Heart right ventricle (tissue), 16 donors: ENCODE results near the gene NAT14. TPM values are rescaled to one million over a fixed set of nuclear protein-coding genes. Genes with fewer than 3 reads are reported as not detected.

Experiments
- ATAC-seq, 8 donors: fragments of 200-7000 bp; cut with Tn5 transposase; one replicate each; pipeline ENCODE4 v1.9.1; 2020; ENCODE audit warnings: mild to moderate bottlenecking in 8 of 8, moderate library complexity in 8 of 8, moderate number of reproducible peaks in 1 of 8
- DNase-seq, 2 donors: peaks; one replicate each; pipeline ENCODE4 v3.0.0-alpha.2; 2020
- H3K27ac ChIP-seq, 10 donors: fragments of 200-600 bp; sonication (generic) in 2 of 10; one replicate each; pipeline versions ENCODE4 v1.5.0 to v1.8.0; 2020 to 2022; ENCODE audit warnings: mild to moderate bottlenecking in 3 of 10
- H3K27me3 ChIP-seq, 7 donors: fragments of 200-600 bp; one replicate each; pipeline ENCODE4 v1.8.0; 2021 to 2022; ENCODE audit warnings: mild to moderate bottlenecking in 2 of 7
- H3K36me3 ChIP-seq, 9 donors: fragments of 200-600 bp; sonication (generic) in 1 of 9; one replicate each; pipeline versions ENCODE4 v1.5.0 to v1.8.0; 2020 to 2022; ENCODE audit warnings: mild to moderate bottlenecking in 2 of 9
- H3K4me1 ChIP-seq, 9 donors: fragments of 200-600 bp; sonication (generic) in 1 of 9; one replicate each; pipeline versions ENCODE4 v1.5.0 to v1.8.0; 2020 to 2022; ENCODE audit warnings: mild to moderate bottlenecking in 4 of 9
- H3K4me3 ChIP-seq, 10 donors: fragments of 200-600 bp; sonication (generic) in 2 of 10; one replicate each; pipeline versions ENCODE4 v1.5.0 to v1.8.0; 2020 to 2022; ENCODE audit warnings: mild to moderate bottlenecking in 7 of 10, moderate library complexity in 2 of 10
- H3K9me3 ChIP-seq, 11 donors: fragments of 200-600 bp in 10 of 11; sonication (generic) in 2 of 11; one replicate each; pipeline versions ENCODE4 v1.5.0 to v1.8.0; 2013 to 2022; ENCODE audit warnings: mild to moderate bottlenecking in 2 of 11, control low read depth in 1 of 11, moderate library complexity in 1 of 11
- CTCF ChIP-seq, 9 donors: fragments of 200-600 bp; sonication (generic) in 2 of 9; IDR thresholded peaks; one replicate each; pipeline versions ENCODE4 v1.5.0 to v1.8.0; 2021 to 2022; ENCODE audit warnings: antibody characterized with exemption in 9 of 9, mild to moderate bottlenecking in 5 of 9, moderate library complexity in 1 of 9
- WGBS, 2 donors: extraction: QIAGEN DNeasy Blood & Tissue Kit; methylation state at CpG; one replicate each; pipeline ENCODE4 v1.1.7; 2013; ENCODE audit warnings: inconsistent platforms in 1 of 2; 5-methylcytosine and 5-hydroxymethylcytosine counted together
- intact Hi-C, 10 donors: fragments of 100-400 bp; cut with DNase I; formaldehyde crosslinking; loops; one replicate each; pipeline versions ENCODE4 v1.11.1 to v1.14.2; 2022
- polyA plus RNA-seq, 2 donors: library from polyadenylated mRNA; stranded (reverse); fragments of 200-250 nt; gene quantifications; one replicate each; pipeline ENCODE4 v1.2.3, GENCODE V29; 2013
- total RNA-seq, 10 donors: library from RNA; stranded (reverse); fragmentation: NEBNext Ultra II Directional in 3 of 10; extraction: Animal tissue kit (Norgen Biotek cat#: 25700) in 3 of 10; gene quantifications; one replicate each; pipeline versions ENCODE4 v1.2.1 to v1.2.4, GENCODE V29; 2021 to 2023
- donor health status: Arrhythmogenic right ventricular cardiomyopathy.
- donor health status: ischemic (EF 13 %, LVEDD 7.1; RV severe dilation, severe dysfunction).
- donor health status: healthy with polysubstance abuse.
- donor health status: DM: no; HTN: yes; CAD: no.
- donor health status: DM: no; HTN: no; CAD: no.
- donor health status: ischemic (EF 25% LVEDD 6.9; RV normal size, moderate dysfunction).
- donor health status: ischemic (EF 25% LVEDD 5.7; RV mildly dilated, moderate dysfunction).
- donor health status: healthy.
- donor health status: DM: yes; HTN: yes; CAD: no.
- donor health status: Ischemic cardiomyopathy.
- donor health status: ischemic (EF 35%, LVEDD 5.7; RV mildly dilated, moderate dysfunction).
- donor health status: nonischemic (EF 11% LVEDD 7.7; RV severe dilation, severe dysfunction).
- donor health status: DM: yes; HTN: yes; CAD: no.
- donor health status: PGD.
- donor health status: ischemic (EF 29% LVEDD 5.4; RV normal size, mild dysfunction).
- donor health status: nonischemic (EF 23%, LVEDD 6.1; RV moderate dilation, normal function).

The NAT14 gene
- total and polyA plus RNA-seq, 12 donors, result 5.8 to 16.4 (median 7.0) TPM

- peak overlapping the region in 1 of 10 donors; percentile 15 for H3K27ac ChIP-seq
- peak; percentile 99 to 100 (median 99) for TF ChIP-seq CTCF (IDR thresholded peaks at IDR 0.05)
- ATAC-seq (peak; percentile 77 to 96 (median 88)), DNase-seq (peak; percentile 57 to 80)
- intact Hi-C loops, result loop anchor here (1.0 to 5.0 kb wide), 4 partner anchors 35 to 40 kb away; no protein-coding TSS in a partner anchor
- no peaks in the 10 kb centered on the region for H3K27me3 ChIP-seq
- no peaks in the 10 kb centered on the region for H3K36me3 ChIP-seq
- H3K4me3 ChIP-seq, result no peak overlapping the region
- peaks cover 0 to 13% (median 8%) of the 10 kb centered on the region in 9 donors for H3K4me1 ChIP-seq
- H3K9me3 ChIP-seq, result no peaks in the 10 kb centered on the region
- WGBS, 2 donors, result 30 to 33% methylated on average over 29 of the region's 29 CpGs
Observed at GRCh38 chr19:55467236-55468053, 17.5 kb upstream of the NAT14 start.

GRCh38 chr19:55468054-55468393 is 17.0 kb upstream of the NAT14 start:
- Histone ChIP-seq H3K36me3 (no peaks in the 10 kb centered on the region), H3K27me3 (no peaks in the 10 kb centered on the region), H3K4me1 (peaks cover 0 to 10% (median 8%) of the 10 kb centered on the region in 9 donors), H3K4me3 (no peak overlapping the region), H3K27ac (no peak overlapping the region), H3K9me3 (no peaks in the 10 kb centered on the region)
- DNase-seq (peak in 1 of 2 donors; percentile 6), ATAC-seq (peak in 1 of 8 donors; percentile 7)
- 23 to 32% methylated on average over 4 of the region's 4 CpGs for WGBS, 2 donors
- peak in 2 of 9 donors; percentile 6 to 30 for TF ChIP-seq CTCF (IDR thresholded peaks at IDR 0.05)
- intact Hi-C loops, result loop anchor here in 5 of 10 donors (1.0 to 5.0 kb wide), 3 partner anchors 34 to 39 kb away; no protein-coding TSS in a partner anchor

DNA sequence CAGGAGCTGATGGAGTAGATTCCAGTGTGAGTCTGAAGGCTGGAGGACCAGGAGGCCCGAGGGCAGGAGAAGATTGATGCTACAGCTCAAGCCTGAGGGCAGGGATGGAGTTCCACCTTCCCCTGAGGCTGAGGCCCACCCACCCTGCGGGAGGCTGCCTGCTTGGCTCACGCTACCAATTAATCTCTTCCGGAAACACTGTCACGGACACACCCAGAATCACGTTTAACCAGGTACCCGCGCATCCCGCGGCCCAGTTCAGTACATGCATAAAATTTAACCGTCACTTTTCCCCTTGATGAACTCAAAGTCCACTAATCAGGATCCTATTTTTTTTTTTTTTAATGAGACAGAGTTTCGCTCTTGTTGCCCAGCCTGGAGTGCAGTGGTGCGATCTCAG is 13.7 kb upstream of the NAT14 start:
- Histone ChIP-seq H3K36me3 (no peaks in the 10 kb centered on the region), H3K4me3 (no peak overlapping the region), H3K27ac (no peak overlapping the region), H3K9me3 (no peaks in the 10 kb centered on the region), H3K4me1 (peaks cover 4 to 20% (median 13%) of the 10 kb centered on the region in 9 donors), H3K27me3 (no peaks in the 10 kb centered on the region)
- DNase-seq (no peak), ATAC-seq (no peak)
- intact Hi-C loops, result no loop called here
- 80 to 85% methylated on average over 13 of the region's 13 CpGs for WGBS, 2 donors
- TF ChIP-seq CTCF (IDR thresholded peaks at IDR 0.05), result no peak

DNA sequence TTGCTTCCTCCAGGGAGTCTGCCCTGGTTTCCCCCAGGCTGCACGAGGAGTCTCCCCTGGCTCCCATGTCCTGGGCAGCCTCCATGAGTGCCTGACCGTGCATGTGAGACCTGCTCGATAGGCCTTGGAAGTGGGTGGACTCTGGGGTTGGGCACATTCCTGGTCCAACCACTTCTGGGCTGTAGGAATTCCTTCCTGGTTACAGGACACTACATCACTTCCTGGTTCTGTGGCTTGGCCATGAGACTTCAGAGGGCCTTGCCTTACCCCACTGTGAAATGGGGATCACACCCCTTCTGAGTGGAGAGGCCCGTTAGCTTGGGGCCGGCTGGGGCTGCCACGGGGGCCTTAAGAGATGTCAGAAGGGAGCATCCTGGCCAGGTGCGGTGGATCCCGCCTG is 12.5 kb upstream of the NAT14 start:
- no peak for ATAC-seq
- Histone ChIP-seq H3K4me3 (no peak overlapping the region), H3K27me3 (no peaks in the 10 kb centered on the region), H3K36me3 (no peaks in the 10 kb centered on the region), H3K9me3 (no peaks in the 10 kb centered on the region), H3K27ac (no peak overlapping the region), H3K4me1 (peaks cover 6 to 19% (median 16%) of the 10 kb centered on the region in 9 donors)
- no peak for DNase-seq
- 81 to 83% methylated on average over 8 of the region's 8 CpGs for WGBS, 2 donors
- intact Hi-C loops, result no loop called here
- TF ChIP-seq CTCF (IDR thresholded peaks at IDR 0.05), result no peak
